Heart left ventricle (tissue), 16 donors: ENCODE data around the gene SERPINB4. TPM values are rescaled to one million over a fixed set of nuclear protein-coding genes. Genes with fewer than 3 reads are reported as not detected.

Experiments used
- ATAC-seq, 4 donors: fragments of 200-7000 bp; cut with Tn5 transposase; one replicate each; pipeline ENCODE4 v1.9.1; 2020 to 2022; ENCODE audit warnings: moderate library complexity in 4 of 4, mild to moderate bottlenecking in 3 of 4, moderate number of reproducible peaks in 1 of 4
- DNase-seq, 5 donors: peaks; one replicate each; pipeline ENCODE4 v3.0.0-alpha.2; 2020
- H3K27ac ChIP-seq, 12 donors: fragments of 200-600 bp; sonication (generic) in 4 of 12; one replicate each; pipeline versions ENCODE4 v1.5.0 to v1.8.0; 2016 to 2022; ENCODE audit warnings: mild to moderate bottlenecking in 2 of 12
- H3K27me3 ChIP-seq, 9 donors: fragments of 200-600 bp; sonication (generic) in 2 of 9; one replicate each; pipeline versions ENCODE4 v1.5.1 to v1.8.0; 2016 to 2022; ENCODE audit warnings: mild to moderate bottlenecking in 3 of 9
- H3K36me3 ChIP-seq, 9 donors: fragments of 200-600 bp; sonication (generic) in 2 of 9; one replicate each; pipeline versions ENCODE4 v1.5.0 to v1.8.0; 2018 to 2022; ENCODE audit warnings: mild to moderate bottlenecking in 2 of 9
- H3K4me1 ChIP-seq, 12 donors: fragments of 200-600 bp; sonication (generic) in 4 of 12; one replicate each; pipeline versions ENCODE4 v1.5.0 to v1.8.0; 2016 to 2022; ENCODE audit warnings: mild to moderate bottlenecking in 3 of 12
- H3K4me3 ChIP-seq, 12 donors: fragments of 200-600 bp; sonication (generic) in 4 of 12; one replicate each; pipeline versions ENCODE4 v1.5.0 to v1.8.0; 2017 to 2022; ENCODE audit warnings: mild to moderate bottlenecking in 9 of 12, moderate library complexity in 4 of 12
- H3K9me3 ChIP-seq, 12 donors: fragments of 200-600 bp; sonication (generic) in 4 of 12; one replicate each; pipeline versions ENCODE4 v1.5.0 to v1.8.0; 2016 to 2022; ENCODE audit warnings: mild to moderate bottlenecking in 1 of 12
- CTCF ChIP-seq, 12 donors: fragments of 200-600 bp; sonication (generic) in 4 of 12; IDR thresholded peaks; one replicate each; pipeline versions ENCODE4 v1.5.0 to v1.8.0; 2018 to 2022; ENCODE audit warnings: antibody characterized with exemption in 12 of 12, mild to moderate bottlenecking in 5 of 12
- POLR2A ChIP-seq, 2 donors: fragments of 450-650 bp; IDR thresholded peaks; one replicate each; pipeline ENCODE4 v1.6.1; 2017; ENCODE audit warnings: antibody characterized with exemption in 2 of 2, mild to moderate bottlenecking in 2 of 2, moderate library complexity in 2 of 2
- WGBS, 4 donors: extraction: QIAGEN DNeasy Blood & Tissue Kit in 2 of 4; methylation state at CpG; one replicate each; pipeline versions ENCODE4 v1.1.5 to v1.1.7; 2013 to 2018; 5-methylcytosine and 5-hydroxymethylcytosine counted together
- intact Hi-C, 10 donors: fragments of 100-400 bp; cut with DNase I; formaldehyde crosslinking; loops; one replicate each; pipeline versions ENCODE4 v1.11.1 to v1.14.2; 2022
- polyA plus RNA-seq, 2 donors: library from polyadenylated mRNA; stranded (reverse); fragments of 200-250 nt; gene quantifications; one replicate each; pipeline ENCODE4 v1.2.3, GENCODE V29; 2013
- total RNA-seq, 9 donors: library from RNA; depleted of rRNA in 2 of 9; stranded (reverse); fragments of >200 nt in 2 of 9; fragmentation: NEBNext Ultra II Directional in 3 of 9; extraction: Animal tissue kit (Norgen Biotek cat#: 25700) in 3 of 9; gene quantifications; one replicate each; pipeline versions ENCODE4 v1.1.0 to v1.2.4, GENCODE V29; 2016 to 2023
- donor health status: ischemic (EF 13 %, LVEDD 7.1; RV severe dilation, severe dysfunction).
- donor health status: healthy with polysubstance abuse.
- donor health status: DM: no; HTN: yes; CAD: no.
- donor health status: DM: no; HTN: no; CAD: no.
- donor health status: ischemic (EF 25% LVEDD 6.9; RV normal size, moderate dysfunction).
- donor health status: ischemic (EF 25% LVEDD 5.7; RV mildly dilated, moderate dysfunction).
- donor health status: healthy.
- donor health status: DM: yes; HTN: yes; CAD: no.
- donor health status: ischemic (EF 35%, LVEDD 5.7; RV mildly dilated, moderate dysfunction).
- donor health status: nonischemic (EF 11% LVEDD 7.7; RV severe dilation, severe dysfunction).
- donor health status: DM: yes; HTN: yes; CAD: no.
- donor health status: PGD.
- donor health status: ischemic (EF 29% LVEDD 5.4; RV normal size, mild dysfunction).
- donor health status: nonischemic (EF 23%, LVEDD 6.1; RV moderate dilation, normal function).

SERPINB4 gene
- total and polyA plus RNA-seq, 11 donors: 0.85 TPM; not detected in 10

DNA sequence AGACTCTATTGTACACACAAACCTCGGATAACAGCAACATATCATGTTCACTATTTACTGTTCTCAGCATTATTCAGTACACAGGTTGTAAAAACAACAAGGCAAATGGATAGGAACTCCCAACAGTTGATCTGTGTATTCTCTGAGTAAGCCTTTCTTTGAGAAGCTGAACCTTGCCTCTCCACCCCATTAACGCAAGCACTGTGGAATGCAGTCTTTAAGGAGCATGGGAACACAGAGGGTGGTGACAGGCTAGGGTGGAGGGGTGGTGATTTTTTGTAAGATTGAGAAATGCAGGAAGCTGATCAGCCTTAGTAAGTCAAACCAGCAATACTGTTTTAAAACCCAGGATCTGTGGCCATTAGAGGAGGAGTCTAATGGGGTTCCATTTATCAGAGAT, 39.1 kb upstream of the SERPINB4 start:
- WGBS, 4 donors: 31 to 55% (median 38%) methylated on average over 2 of the region's 2 CpGs
- Histone ChIP-seq H3K36me3 (no peaks in the 10 kb centered on the region), H3K4me1 (no peaks in the 10 kb centered on the region), H3K4me3 (no peak overlapping the region), H3K27me3 (no peaks in the 10 kb centered on the region), H3K9me3 (no peaks in the 10 kb centered on the region), H3K27ac (no peak overlapping the region)
- intact Hi-C loops: no loop called here
- peak in 2 of 4 donors; percentile 57 to 76 for ATAC-seq
- no peak for DNase-seq
- TF ChIP-seq POLR2A (IDR thresholded peaks at IDR 0.05) (no peak), CTCF (IDR thresholded peaks at IDR 0.05) (no peak)

- DNase-seq (no peak), ATAC-seq (no peak)
- Histone ChIP-seq H3K36me3 (no peaks in the 10 kb centered on the region), H3K27me3 (no peaks in the 10 kb centered on the region), H3K27ac (no peak overlapping the region), H3K9me3 (no peaks in the 10 kb centered on the region), H3K4me1 (no peaks in the 10 kb centered on the region), H3K4me3 (no peak overlapping the region)
- 89 to 94% (median 92%) methylated on average over 2 of the region's 2 CpGs for WGBS, 4 donors
- TF ChIP-seq CTCF (IDR thresholded peaks at IDR 0.05): no peak
- intact Hi-C loops: no loop called here
Observed at GRCh38 chr18:63681449-63682340, 37.6 kb upstream of the SERPINB4 start.

DNA sequence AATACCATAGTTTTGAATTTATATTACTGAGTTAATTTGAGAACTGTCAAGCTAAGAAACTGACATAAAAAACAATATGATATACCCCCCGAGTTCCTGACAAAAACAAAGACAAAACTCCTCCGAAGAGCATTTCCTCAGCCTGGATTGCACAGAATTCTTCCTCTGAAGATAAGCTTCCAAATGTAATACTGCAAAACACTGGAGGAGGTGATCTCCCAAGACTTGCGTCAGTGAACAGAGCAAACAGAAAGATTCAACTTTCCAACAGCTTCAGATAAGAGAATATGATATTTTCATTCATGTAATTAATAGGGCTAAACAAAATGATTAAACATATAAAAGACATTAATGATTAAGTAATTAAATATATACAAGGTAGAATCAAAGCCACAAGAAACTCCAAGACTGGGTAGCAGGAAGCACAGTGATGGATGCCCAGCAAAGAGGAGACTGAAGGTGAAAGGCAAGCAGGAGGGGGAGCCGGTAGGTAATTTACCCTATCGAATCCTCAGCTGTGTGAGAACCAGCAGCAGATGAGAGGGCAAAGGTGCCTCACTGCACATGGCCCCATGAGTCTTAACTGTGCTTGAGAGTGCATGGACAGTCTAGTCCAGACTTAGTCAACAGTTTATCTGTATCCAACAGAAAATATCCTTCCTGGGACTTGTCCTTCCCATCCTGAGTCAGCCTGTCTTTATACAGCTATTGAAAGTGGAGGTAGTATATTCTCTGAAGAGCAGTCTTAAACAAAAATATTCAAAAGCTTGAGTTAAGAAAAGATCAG, 36.0 kb upstream of the SERPINB4 start:
- intact Hi-C loops: no loop called here
- WGBS, 4 donors: 49 to 61% (median 57%) methylated on average over 5 of the region's 5 CpGs
- no peak overlapping the region for H3K4me3 ChIP-seq

More for the DNA sequence above, 36.0 kb upstream of the SERPINB4 start:
- H3K4me1 ChIP-seq: no peaks in the 10 kb centered on the region
- DNase-seq (no peak), ATAC-seq (no peak)
- no peaks in the 10 kb centered on the region for H3K27me3 ChIP-seq
- H3K36me3 ChIP-seq: no peaks in the 10 kb centered on the region
- H3K9me3 ChIP-seq: no peaks in the 10 kb centered on the region
- no peak overlapping the region for H3K27ac ChIP-seq
- TF ChIP-seq CTCF (IDR thresholded peaks at IDR 0.05) (no peak), POLR2A (IDR thresholded peaks at IDR 0.05) (no peak)
